Left cardiac atrium (tissue), 4 donors: ENCODE measurements around the gene MID1. TPM values are rescaled to one million over a fixed set of nuclear protein-coding genes. Genes with fewer than 3 reads are reported as not detected.

ENCODE experiments used
- ATAC-seq, 2 donors: fragments of 200-7000 bp; cut with Tn5 transposase; one replicate each; pipeline ENCODE4 v1.9.1; 2020; ENCODE audit warnings: mild to moderate bottlenecking in 2 of 2, moderate library complexity in 2 of 2
- DNase-seq: peaks from one replicate; pipeline ENCODE4 v3.0.0-alpha.2; 2020
- intact Hi-C, 2 donors: fragments of 100-400 bp; cut with DNase I; formaldehyde crosslinking; loops; one replicate each; pipeline versions ENCODE4 v1.14.1 to v1.15.1; 2022 to 2023
- total RNA-seq, 2 donors: library from RNA; stranded (reverse); fragmentation: NEBNext Ultra II Directional; extraction: Animal tissue kit (Norgen Biotek cat#: 25700); gene quantifications; one replicate each; pipeline ENCODE4 v1.2.1, GENCODE V29; 2021
- donor health status: DM: no; HTN: yes; CAD: no.
- donor health status: DM: no; HTN: yes; CAD: no; lungs with severe emphysema.
- donor health status: DM: yes; HTN: yes; CAD: no.
- donor health status: Dilated cardiomyopathy.

Gene MID1
- total RNA-seq, 2 donors from 2014 or later: 11.0 to 25.5 TPM

DNA sequence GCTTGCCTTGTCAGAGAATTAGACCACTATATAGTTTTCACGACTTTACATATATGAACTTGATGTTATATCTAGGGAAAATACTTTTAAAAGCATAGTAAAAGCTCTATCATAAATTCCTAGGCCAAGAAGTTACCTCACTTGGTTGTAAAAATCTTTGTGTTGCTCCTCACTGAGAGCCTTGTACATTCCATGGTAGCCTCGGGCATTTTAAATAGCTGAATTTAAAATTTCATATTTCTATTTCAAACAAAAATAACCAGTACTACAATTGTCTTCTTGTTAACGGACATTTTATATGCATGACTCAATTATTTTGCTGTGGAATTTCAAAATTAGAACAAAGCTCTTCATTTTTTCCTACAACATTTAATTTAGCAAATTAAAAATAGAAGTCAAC, 107.6 kb downstream of the MID1 start:
- no peak for ATAC-seq
- no peak for DNase-seq
- intact Hi-C loops: no loop called here

DNA sequence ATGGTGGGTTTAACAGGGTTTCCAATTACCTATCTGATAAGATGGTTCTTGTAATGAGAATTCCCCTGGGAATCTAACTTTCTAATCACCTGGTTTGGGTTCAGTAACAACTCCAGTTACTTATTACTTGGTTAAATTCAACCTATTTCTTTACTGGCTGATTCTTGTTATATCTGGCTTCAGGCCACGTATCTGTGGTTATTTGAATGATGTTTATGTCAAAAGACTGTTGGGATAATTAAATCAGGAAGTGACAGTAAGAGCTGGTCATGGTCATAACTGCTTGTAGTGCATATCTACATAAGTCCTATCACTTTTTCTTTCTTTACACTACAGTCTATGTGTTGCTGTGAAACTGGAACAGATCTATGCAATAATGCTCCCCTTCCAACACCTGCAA, 108.1 kb downstream of the MID1 start:
- intact Hi-C loops: no loop called here
- ATAC-seq: no peak
- DNase-seq: no peak

DNA sequence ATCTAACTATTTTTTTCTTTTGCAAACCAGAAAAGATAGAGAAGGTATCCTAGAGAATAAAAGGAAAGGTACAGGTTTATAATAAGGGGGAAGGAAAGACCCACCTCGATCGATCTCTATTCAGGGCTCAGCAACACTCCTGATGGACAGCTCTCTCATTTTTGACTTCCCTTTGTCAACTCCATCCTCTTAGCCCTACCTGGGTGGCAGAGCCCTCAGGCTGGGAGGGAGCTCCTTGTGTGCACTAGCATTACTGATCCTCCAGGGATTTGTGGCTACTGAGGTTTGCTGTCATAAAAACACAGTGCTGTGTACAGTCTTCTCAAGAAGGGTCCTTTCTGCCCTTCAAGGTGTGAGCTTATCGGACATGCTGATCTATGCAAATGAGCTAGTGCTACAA, 111.0 kb downstream of the MID1 start:
- intact Hi-C loops: no loop called here
- DNase-seq: no peak
- ATAC-seq: no peak

DNA sequence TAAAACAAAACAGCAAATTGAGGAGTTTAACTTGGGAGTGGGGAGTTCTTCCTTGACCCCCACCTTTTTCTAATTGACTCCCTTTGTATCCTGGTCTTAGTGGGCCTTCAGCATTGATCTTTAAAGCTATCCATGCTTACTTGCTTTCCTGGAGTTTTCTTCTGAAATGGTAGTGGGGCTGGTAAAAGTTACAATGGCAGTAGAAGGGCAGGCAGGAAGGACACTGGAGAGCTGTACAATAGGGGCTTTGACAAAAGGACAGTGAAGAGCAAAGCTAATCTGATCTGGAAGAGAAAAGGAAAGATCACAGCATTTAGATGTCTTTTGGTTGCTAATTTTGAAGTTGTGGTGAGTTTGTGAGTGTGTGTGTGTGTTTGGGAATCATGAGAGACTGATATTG, 111.5 kb downstream of the MID1 start:
- ATAC-seq (no peak), DNase-seq (no peak)
- intact Hi-C loops: no loop called here

DNA sequence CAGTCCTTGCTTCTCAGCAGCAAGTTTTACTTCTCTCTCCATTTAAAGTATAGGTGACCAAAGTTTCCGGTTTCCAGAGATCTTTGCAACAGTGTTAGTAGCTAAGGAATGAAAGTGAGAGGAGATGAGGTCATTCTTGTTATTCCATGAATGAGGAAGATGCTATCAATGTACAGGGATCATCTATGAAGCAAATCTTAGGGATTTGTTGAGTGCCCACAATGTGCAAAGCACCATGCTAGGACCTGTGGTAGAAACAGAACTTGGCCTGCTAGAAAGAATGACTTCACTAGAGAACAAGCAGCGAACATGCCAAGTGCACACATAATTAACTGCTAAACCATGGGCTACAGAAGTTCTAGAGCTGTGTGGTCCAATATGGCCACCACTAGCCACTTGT, 112.5 kb downstream of the MID1 start:
- intact Hi-C loops: no loop called here
- ATAC-seq (no peak), DNase-seq (no peak)

DNA sequence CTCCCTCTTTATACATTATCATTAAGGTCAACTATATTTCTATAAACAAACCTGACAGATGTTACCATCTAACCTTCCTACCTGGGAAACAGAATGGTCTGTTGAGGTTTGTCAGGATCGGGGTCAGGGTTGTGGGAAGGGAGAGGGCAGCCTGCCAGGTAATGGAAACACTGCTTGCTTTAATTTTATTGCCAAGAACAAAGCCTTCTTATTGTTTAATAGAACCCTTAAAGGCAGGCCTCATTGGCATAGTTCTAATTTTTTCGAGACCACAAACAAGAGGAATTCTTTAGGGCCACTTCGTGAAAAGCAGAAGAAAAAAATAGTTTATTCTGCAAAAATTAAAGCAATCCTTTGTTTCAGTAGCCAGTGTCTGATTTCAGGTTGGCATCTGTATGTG, 113.2 kb downstream of the MID1 start:
- intact Hi-C loops: no loop called here
- DNase-seq (no peak), ATAC-seq (no peak)

DNA sequence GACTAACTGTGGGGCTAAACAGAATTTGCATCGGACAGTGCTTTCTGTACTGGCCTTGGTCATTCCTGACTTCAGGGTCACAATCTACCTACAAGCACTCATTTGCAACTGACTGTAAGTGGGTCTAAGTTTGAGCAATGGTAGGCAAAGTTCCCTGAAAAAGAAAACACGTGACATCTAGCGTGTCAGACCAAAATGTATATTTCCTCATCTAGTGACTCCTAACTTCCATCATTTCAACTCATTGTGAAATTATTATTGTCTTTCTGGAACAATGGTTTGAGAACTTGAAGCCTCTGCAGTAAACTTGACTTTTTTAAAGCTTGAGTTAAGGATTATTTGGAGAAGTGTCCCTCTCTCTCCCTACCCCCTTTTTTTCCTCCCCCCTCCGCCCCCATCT, 113.6 kb downstream of the MID1 start:
- intact Hi-C loops: no loop called here
- DNase-seq (no peak), ATAC-seq (no peak)

DNA sequence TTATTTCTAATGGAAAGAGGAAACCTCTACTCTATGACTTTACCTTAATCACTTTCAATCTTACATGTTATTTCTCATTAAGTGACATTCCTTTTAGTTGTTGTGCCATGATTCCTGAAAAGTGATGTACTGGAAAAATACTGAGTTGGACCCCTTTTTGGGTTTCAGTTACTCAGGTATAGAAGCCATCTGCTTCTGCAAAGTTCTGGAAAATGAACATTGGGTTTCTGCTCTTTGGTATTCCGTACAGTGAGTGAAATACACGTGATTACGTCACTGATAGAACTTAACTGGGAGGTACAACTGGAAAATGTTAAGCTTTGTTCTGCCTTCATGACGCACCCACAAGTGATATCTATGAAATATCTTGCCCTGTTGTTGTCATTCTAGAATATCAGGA, 114.7 kb downstream of the MID1 start:
- intact Hi-C loops: no loop called here
- ATAC-seq (no peak), DNase-seq (no peak)

DNA sequence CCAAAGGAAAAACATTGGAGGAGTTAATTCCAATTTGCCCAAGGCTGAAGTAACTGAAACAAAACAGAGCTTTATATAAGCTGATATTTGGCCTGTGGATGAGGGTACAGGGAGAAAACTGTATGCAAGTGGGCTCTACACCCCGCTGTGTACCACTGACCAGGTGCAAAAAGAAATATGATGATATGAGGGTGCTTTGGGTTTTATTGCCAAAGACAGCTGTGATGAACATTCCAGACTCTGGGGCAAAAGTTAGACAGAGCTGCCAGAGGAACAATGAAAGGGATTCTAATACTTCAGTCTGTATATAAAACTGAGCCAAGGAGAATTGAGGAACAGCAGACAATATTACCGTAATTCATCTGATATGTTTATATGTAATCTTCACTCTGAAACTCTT, 117.4 kb downstream of the MID1 start:
- intact Hi-C loops: no loop called here
- ATAC-seq (no peak), DNase-seq (no peak)

DNA sequence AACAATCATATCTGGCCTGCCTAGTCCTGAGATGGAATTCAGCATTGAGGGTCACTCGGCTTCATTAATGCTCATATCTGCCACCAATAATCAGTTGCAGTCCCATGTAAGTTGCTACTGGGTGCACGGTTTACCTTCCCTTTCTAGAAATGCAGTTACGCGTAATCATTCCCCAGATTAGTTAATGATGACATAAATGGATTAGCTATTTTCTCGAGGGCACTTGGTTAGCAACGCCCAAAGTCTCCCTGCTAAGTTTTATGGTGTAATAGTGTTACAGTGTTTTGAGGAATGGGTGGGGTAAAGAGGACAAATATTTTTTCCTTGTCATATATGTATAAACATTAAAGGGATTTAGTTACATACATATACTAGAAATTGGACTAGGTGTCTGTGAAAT, 118.8 kb downstream of the MID1 start:
- no peak for DNase-seq
- ATAC-seq: no peak
- intact Hi-C loops: no loop called here

DNA sequence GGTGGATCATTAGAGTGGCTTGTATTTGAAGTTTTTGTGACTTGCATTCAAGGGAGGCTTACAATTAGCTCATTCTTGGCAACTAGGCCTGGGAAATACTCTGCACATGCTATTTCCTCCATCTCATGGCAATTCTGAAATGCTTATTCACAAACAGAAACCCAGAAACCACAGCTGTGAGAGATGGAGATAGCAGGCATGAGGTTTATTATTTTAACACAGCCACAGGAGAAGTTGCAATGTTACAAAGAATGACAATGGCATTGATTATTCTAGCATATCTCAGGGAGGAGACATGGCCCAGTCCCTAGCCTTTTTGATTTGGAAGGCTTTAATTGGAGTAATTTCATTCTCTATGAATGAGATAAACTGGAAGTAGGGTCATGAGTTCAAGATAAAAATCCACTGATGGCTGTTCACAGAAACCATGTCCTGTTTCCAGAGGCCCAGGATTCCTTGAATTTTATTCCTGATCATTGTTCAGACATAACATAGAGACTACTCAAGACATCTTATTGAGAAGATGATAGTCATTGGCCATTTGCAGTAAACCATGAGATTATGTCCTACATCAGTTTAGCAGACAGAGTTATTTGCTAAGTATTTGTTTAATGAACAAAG, 123.9 kb downstream of the MID1 start:
- DNase-seq (no peak), ATAC-seq (peak; percentile 59 to 78)
- intact Hi-C loops: no loop called here

DNA sequence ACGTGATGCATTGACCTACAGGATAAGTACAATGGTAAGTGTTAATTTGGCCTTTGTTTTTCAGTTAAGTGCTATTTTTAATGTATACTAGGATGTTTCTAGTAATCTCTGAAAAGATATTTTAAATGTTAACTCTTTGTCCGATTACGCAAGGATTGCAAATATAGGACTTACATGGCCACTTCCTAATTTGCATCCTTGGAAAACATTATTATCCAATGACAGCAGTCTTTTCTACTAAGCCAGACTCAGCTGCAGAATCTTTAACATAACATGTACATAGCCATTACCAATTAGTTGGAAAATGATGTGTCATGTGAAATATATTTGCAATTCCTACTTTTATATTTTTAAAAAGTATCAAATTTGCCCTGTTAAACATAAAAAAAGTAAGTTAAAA, 124.7 kb downstream of the MID1 start:
- intact Hi-C loops: no loop called here
- ATAC-seq (no peak), DNase-seq (no peak)

DNA sequence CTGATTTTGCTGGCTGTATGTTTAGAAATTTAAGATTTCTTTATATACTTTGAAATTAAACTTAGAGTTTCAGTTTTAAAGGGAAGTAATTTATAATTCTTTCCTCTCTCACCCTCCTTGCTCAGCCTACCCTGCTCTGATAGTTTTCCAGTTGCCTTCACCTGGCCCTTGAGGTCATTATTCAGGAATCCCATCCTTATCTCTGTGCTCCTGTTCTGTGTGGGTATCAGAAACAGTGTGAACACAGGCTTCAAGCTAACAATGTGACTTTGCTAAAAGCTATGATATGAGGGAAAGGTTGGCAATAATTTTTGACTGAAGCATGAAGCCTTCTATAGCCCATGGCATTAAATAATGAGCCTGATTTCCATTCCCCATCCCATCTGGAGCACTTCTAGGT, 128.1 kb downstream of the MID1 start:
- no peak for ATAC-seq
- intact Hi-C loops: no loop called here

DNA sequence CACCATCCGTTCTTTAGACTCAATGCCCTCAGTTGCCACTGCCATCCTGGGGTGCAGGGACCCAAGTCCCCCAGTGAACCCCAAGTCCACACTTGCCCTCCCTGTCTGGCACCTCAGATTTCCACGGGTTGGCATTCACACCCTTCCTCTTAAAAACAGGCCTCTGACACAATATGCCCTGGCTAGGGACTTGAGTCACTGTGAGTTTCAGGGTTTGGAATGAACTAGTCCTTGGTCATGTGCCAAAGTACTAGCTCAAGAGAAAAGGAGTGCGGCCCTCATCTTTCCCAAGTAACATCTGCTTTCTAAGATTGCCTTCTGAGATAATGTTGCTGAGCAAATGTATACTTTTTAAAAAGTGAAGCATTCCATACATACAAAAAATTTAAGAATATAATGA, 134.0 kb downstream of the MID1 start:
- intact Hi-C loops: loop anchor here in 1 of 2 donors (10.0 kb wide), 1 partner anchor 128 kb away; no protein-coding TSS in a partner anchor
- DNase-seq (no peak), ATAC-seq (peak in 1 of 2 donors; percentile 44)

More for the DNA sequence above, 128.1 kb downstream of the MID1 start:
- DNase-seq: no peak

DNA sequence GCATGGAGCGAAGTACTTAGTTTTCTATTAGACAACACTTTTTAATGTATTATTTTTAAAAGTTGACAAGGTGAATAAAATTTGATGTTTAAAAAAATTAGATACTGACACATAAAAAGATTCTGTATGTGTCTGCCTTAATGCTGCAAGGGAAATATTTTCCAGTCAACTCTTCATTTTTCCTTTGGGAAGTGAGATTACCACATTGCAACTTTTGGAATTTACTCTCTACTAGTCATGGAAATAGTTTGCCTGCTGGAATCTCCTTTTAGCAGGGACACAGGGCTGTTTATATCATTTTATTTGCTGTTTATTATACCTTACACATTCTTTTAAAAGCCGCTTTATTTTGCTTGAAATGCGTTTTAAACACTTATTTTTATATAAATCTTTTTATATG, 135.1 kb downstream of the MID1 start:
- intact Hi-C loops: loop anchor here in 1 of 2 donors (10.0 kb wide), 1 partner anchor 129 kb away; no protein-coding TSS in a partner anchor
- no peak for DNase-seq
- no peak for ATAC-seq

DNA sequence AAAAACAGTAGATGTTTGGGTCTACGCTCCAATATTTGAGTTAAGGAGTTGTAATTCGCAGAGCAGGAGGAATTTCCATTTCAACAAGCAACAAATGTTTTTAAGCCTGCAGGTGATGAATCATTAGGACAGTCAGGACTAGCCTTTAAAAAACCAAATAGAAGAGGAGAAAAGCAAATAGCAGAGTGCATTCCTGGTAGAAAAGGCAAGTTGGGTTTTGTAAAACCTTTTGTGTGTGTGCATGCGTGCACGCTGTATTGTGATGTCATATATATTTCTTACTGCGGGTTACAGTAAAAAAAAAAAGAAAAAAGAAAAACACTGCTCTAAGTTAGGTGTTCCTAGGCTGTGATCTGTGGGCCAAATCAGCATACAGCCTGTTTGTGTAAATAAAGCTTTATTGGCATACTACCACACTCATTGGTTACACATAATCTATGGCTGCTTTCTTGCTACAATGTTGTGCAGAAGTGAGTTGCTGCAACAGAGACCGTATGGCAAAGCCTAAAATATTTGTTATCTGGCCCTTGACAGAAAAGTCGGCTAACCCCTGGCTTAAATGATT, 135.6 kb downstream of the MID1 start:
- intact Hi-C loops: loop anchor here in 1 of 2 donors (10.0 kb wide), 1 partner anchor 130 kb away; no protein-coding TSS in a partner anchor
- ATAC-seq: no peak
- no peak for DNase-seq

DNA sequence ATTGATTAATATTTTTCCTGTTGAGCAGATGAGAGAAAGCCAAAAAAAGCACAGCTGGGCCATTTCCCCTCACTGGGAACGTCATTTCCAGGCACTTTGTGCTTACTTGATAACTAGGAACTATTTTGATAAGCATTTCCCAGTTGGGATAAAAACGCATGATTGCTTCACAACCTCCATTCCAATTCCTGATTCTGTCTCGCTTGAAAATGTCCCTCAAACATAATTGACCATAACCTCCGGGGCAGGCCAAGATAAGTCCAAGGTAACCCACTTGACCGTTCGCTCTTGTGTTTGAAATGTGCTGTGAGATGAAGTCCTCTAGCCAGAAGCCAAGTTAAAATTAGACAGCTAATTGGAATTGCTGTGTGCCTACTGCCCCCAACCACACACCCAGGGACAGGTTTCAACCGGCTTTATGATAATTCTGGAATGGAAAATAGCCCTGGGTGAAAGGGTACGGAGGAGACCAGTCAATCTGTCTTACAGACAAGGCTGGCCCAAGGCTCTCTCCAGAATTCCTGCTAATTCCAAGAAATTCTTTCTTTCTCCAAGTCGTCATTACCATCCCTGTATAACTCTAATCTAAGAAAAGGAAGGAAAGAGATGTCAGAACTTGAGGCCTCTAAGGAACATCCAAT, 137.1 kb downstream of the MID1 start:
- ATAC-seq: peak; percentile 60 to 74
- peak; percentile 41 for DNase-seq
- intact Hi-C loops: loop anchor here in 1 of 2 donors (10.0 kb wide), 1 partner anchor 131 kb away; no protein-coding TSS in a partner anchor

DNA sequence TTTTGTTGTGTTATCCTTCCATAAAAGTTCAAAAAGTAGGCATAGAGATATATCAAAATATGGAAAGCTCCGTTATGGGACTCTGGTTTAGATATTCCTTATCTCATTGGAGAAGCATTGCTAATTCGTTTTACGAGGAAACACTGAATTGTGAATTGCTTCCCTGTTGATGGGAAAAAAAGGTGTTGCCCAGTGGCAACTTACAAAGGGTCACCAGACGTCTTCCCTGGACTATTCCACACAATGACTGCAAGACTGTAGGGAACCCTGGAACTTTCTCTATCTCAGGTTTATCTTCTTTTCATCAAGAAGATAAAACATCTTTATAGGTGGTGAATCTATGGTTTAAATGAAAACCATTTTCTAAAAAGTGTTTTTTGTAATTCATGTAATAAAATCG, 137.7 kb downstream of the MID1 start:
- ATAC-seq (no peak), DNase-seq (no peak)
- intact Hi-C loops: loop anchor here in 1 of 2 donors (10.0 kb wide), 1 partner anchor 132 kb away; no protein-coding TSS in a partner anchor

DNA sequence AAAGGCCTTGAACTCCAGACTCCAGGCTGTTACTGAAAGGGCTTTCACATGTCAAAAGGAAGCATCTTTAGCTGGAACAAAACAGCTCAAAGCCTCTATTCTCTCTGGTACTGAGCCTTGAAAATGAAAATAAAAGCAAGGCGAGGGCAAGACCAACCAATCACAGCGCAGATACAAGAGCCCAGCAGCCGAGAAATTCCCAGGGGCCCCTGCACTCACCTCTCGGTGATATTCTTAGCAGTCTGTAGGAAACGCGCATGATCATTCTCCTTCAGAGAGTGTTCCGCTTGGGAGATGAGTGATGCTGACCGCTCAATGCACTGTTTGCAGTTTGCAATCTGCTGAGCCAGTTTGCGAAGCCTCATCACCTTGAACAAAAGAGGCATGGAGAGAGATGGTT, 138.1 kb downstream of the MID1 start:
- intact Hi-C loops: loop anchor here in 1 of 2 donors (10.0 kb wide), 1 partner anchor 133 kb away; no protein-coding TSS in a partner anchor
- ATAC-seq: peak; percentile 35 to 51
- DNase-seq: peak; percentile 30

DNA sequence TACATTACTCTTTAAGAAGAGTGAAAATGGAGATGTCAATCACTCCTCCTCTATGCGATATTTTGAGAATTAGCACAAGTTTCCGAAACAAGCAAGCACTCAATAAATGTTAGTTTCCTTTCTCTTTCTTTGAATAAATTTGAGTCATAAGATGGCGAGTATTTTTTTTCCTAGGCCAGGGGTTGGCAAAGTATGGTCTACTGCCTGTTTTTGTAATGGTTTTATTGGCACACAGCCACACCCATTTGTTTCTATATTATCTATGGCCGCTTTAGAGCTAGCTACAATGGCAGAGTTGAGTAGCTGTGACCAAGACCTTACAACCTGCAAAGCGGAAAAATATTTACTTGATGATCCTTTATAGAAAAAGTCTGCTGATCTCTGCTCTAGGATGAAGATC, 139.5 kb downstream of the MID1 start:
- no peak for DNase-seq
- intact Hi-C loops: loop anchor here in 1 of 2 donors (10.0 kb wide), 1 partner anchor 134 kb away; no protein-coding TSS in a partner anchor
- ATAC-seq: no peak

DNA sequence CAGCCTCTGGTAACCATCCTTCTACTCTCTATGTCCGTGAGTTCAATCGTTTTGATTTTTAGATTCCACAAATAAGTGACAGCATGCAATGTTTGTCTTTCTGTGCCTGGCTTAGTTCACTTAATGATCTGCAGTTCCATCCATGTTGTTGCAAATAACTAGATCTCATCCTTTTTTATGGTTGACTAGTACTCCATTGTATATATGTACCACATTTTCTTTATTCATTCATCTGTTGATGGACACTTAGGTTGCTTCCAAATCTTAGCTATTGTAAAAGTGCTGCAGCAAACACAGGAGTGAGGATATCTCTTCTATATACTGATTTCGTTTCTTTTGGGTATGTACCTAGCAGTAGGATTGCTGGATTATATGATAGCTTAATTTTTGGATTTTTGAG, 140.9 kb downstream of the MID1 start:
- no peak for ATAC-seq
- DNase-seq: no peak
- intact Hi-C loops: no loop called here
